B cell (primary cell): ENCODE measurements around the gene POLR1G.

Experiments
- CTCF ChIP-seq: fragments of 200-600 bp; IDR thresholded peaks from one replicate; pipeline ENCODE4 v1.8.0; 2022; ENCODE audit warnings: antibody characterized with exemption, mild to moderate bottlenecking
- EZH2 ChIP-seq: IDR thresholded peaks from 2 replicates; pipeline ENCODE4 v1.6.1; 2012; ENCODE audit warnings: borderline replicate concordance, low read depth, mild to moderate bottlenecking, moderate library complexity, low read length; ENCODE audit not compliant: insufficient read depth, poor library complexity, severe bottlenecking

GRCh38 chr19:45442408-45442777 lies 35.9 kb downstream of the POLR1G start:
- TF ChIP-seq CTCF (no peak), EZH2 (no peak)
